Renal pelvis (tissue), 4 donors: ENCODE results near the gene MRTO4. TPM values are rescaled to one million over a fixed set of nuclear protein-coding genes. Genes with fewer than 3 reads are reported as not detected.

Experiments used
- DNase-seq: peaks from one replicate; pipeline ENCODE4 v3.0.0-alpha.2; 2013
- polyA plus RNA-seq, 3 donors: library from polyadenylated mRNA; unstranded; fragments of 120-200 nt; gene quantifications; one replicate each; pipeline ENCODE4 v1.2.1, GENCODE V29; 2013; ENCODE audit not compliant: insufficient read length in 3 of 3

MRTO4 gene
- polyA plus RNA-seq, 3 donors = 32.5 to 33.7 (median 32.7) TPM

- no peak for DNase-seq
Measured at GRCh38 chr1:19307794-19308508, 56.3 kb downstream of the MRTO4 start.

- no peak for DNase-seq
Measured at GRCh38 chr1:19308509-19308907, 56.9 kb downstream of the MRTO4 start.

- no peak for DNase-seq
Measured at GRCh38 chr1:19309123-19309813, 57.7 kb downstream of the MRTO4 start.

Other genes with a start within 250 kb of the MRTO4 start
- gene UBR4, start 41.5 kb upstream of the MRTO4 start, polyA plus RNA-seq = 100 to 1,000 TPM; 124 to 171 (median 147) TPM
- 10 to 100 TPM; 52.1 to 58.0 (median 54.8) TPM for gene EMC1, start 281 bp upstream of the MRTO4 start, polyA plus RNA-seq
- gene AKR7A3, start 37.0 kb downstream of the MRTO4 start, polyA plus RNA-seq = 1 to 10 TPM; 1.4 to 3.6 (median 2.8) TPM
- 100 to 1,000 TPM in 2 of 3 donors, 10 to 100 TPM in 1; 94.3 to 102 (median 100) TPM for gene AKR7A2, start 60.3 kb downstream of the MRTO4 start, polyA plus RNA-seq
- 10 to 100 TPM; 15.3 to 19.3 (median 15.7) TPM for gene SLC66A1, start 60.5 kb downstream of the MRTO4 start, polyA plus RNA-seq
- 100 to 1,000 TPM; 225 to 275 (median 245) TPM for gene CAPZB, start 233.7 kb downstream of the MRTO4 start, polyA plus RNA-seq